Stimulated activated CD4-positive, alpha-beta T cell treated with anti-CD3 and anti-CD28 coated beads, Interleukin-1b, Interleukin-23, amount 100 ng/mL, for 24 hours (primary cell): Measurements from ENCODE around the gene CNTN6.

Experiments
- DNase-seq, 4 experiments: peaks; one replicate each; pipeline ENCODE4 v3.0.0-alpha.2; 2020; ENCODE audit warnings: low read depth in 4 of 4, low spot score in 1 of 4

The CNTN6 gene

DNA sequence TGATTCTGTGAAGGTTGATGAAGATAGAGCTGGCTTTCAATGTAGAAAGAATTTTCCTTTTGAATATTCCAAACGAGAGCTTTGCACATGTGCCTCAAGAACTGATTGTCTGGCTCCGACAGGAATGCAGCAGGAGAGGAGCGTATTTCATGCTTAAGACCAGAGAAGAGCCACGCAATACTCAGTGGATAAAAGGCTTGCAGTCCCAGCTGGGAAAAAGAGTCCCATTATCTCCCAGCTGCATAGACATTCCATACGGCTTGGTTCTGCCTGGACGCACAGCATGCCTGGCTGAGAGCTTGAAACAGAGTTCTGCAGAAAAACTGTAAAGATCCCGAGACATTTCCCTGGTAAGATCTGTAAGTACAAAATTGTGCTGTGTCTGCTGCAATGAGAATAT lies at the start of gene CNTN6:
Gene CNTN6 (plus strand): TSS at position 254 of the 400 bp plus-strand sequence. CDS start 54,985 bp downstream, outside the sequence.
- DNase-seq = no peak

DNA sequence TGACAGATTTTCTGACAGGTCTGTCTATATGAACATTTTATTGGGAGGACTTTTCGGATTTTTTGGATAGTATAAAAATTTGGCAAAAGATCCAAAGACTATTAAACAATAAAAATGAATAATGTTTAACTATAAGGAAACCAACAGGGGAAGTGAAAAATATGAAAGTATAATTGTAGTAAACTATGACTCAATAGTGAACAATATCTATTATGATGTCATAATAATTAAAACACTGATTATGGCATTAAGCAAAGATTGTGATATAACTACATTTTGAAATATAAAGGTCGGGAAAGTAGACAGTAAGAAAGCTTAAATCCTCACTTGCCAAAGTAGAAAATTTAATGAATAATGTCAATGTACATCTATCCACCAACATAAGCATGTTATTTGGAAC lies 44.3 kb upstream of the CNTN6 start:
- no peak for DNase-seq

- no peak for DNase-seq
These were observed 37.0 kb upstream of the CNTN6 start for GRCh38 chr3:1055870-1056269.

DNA sequence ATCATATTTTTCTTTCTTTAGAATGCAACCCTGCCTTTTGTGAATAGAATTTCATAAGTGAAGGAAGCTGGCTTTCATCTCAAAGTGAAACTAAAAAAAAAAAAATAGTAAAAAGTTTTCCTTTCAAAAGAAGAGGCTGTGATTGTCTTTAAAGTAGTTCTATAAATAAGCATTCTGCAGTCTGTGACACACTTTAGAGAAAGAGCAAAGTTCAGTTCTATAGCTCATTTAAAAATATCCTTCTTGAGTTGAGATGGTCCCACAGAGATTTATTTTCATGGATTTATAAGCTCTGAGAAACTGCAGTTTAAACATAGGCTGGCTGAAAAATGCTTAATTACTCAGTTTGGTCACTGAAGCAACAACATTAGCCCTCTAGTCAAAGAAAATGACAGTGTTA lies 36.1 kb upstream of the CNTN6 start:
- no peak for DNase-seq

DNA sequence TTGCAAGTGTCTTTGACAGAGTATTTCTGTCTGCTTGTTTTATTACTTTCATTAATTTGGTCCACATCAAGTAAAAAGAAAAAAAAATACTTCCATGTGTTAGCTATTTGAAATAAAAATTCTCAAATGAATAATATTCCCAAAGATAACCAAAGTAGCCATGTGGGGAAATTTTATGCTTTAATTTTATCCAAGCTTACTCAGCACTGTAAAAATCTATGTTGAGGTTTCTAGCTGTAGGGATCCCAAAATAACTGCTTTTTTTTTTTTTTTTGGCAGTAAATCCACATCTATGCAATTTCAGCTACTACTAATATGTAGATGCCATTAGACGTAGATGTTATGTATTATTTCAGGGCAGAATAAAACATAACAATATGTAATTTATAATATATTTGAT lies 35.4 kb upstream of the CNTN6 start:
- DNase-seq = no peak

DNA sequence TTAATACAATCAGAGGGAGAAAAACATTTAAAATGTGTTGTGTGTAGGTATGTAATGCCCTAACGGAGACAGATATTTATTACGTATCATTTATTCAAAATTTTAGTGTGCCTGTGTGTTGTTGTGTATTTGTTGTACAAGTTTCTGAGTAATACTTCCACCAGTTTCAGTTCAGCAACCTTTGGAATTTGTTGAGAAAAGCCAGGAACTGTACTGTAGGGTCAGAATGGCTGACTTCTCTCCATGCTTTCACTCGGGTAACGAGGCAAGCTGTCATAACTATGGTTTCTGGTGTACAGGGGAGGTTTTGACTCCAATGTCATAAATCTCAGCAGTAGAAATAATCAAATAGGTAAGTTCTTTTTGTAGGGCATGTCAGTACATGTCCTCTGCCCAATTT lies 23.8 kb upstream of the CNTN6 start:
- DNase-seq = no peak

- no peak for DNase-seq
These were observed 20.8 kb upstream of the CNTN6 start for GRCh38 chr3:1072041-1072440.

DNA sequence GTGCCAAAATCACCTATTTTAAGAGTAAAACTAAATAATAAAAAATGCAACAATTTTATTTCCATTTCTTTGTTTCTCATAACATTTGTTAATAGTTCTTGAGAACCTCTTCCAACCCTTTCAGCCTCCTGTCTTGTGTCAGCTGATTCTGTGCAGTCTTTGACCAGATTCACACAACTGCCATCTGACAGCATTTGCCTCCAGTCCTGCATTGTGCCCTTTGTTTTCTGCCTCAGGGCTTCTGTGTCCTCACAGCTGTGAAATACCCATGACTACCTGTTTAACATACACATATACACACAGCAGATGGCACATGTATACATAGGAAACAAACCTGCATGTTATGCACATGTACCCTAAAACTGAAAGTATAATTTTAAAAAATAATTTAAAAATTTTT lies 13.2 kb upstream of the CNTN6 start:
- no peak for DNase-seq

GRCh38 chr3:1082108-1082507 lies 10.7 kb upstream of the CNTN6 start:
- DNase-seq = no peak

DNA sequence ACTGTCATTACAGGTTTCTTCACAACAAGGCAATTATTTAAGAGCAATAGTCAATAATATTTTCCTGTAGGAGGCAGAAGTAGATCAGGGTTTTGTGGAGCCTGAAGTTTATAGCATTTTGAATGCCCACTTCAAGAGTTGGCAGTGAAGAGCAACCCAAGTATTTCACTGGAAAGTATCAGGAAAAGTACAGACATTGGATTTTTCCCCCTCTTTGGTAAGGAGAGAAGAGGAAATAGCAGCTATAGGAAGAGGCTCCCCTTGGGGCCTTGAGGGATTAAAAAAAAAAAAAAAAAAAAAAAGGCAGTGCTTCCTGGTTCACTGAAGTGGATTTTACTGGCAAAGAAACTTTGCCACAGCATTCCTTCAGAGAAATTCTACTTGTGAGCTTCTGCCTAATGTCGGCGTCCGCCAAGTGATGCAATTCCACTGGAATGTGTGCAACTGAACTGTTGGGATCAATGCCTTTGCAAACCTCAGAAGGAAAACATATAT lies 5.7 kb upstream of the CNTN6 start:
- no peak for DNase-seq

DNA sequence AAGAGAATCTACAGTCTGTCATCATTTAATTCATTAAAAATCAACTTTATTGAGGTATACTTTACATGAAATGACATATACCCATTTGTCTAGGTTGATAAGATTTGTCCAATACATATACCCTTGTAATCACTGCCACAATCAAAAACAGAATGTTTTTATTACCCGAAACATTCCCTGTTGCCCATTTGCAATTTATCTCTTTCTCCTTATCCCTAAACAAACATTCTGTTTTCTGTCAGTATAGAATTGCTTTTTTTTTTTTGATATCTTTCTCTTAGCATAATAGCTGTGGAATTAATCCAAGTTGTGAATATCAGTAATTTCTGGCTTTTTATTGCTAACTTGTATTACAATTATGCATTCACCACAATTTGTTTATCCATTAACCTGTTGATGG lies 4.3 kb upstream of the CNTN6 start:
- no peak for DNase-seq

DNA sequence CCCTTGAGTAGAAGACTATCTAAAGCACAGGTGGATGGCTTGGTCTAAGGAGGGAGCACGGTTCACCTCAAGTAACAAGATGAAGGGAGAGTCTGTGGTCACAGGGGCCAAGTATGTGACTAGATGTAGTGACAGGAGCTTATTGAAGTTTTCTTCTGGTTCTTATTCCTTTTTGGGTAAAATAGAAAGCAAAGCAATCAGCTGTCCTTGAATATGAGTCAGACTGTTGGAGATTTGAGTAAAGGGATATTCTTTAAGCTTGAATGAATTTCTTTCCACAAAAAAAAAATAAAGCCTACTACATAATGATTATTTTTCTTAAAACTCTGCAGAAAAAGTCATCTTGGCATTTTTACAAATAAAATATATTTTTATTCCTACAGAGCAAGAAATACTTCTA lies 1.5 kb upstream of the CNTN6 start:
- no peak for DNase-seq

DNA sequence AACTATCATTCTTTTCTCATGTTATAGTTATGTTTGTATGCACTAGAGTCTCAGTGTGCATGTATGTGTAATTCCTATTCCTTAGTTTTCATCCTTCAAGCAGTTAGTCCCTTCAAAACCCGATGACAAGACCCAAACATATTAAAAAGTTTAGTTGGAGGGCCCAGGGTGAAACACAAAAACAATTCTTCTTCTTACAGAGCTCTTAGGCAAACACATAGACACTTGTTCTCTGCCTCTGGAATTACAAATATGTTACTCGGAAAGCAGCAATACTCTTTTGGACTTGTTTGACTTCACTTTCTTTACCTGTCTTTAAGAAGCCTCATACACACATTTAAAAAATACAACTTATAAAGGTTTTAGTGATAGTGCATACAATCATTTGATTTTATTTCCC lies 763 bp upstream of the CNTN6 start:
- no peak for DNase-seq

GRCh38 chr3:1093217-1093616 lies 393 bp downstream of the CNTN6 start:
- DNase-seq = no peak

- DNase-seq = no peak
These were observed 10.7 kb downstream of the CNTN6 start for GRCh38 chr3:1103525-1103924.

DNA sequence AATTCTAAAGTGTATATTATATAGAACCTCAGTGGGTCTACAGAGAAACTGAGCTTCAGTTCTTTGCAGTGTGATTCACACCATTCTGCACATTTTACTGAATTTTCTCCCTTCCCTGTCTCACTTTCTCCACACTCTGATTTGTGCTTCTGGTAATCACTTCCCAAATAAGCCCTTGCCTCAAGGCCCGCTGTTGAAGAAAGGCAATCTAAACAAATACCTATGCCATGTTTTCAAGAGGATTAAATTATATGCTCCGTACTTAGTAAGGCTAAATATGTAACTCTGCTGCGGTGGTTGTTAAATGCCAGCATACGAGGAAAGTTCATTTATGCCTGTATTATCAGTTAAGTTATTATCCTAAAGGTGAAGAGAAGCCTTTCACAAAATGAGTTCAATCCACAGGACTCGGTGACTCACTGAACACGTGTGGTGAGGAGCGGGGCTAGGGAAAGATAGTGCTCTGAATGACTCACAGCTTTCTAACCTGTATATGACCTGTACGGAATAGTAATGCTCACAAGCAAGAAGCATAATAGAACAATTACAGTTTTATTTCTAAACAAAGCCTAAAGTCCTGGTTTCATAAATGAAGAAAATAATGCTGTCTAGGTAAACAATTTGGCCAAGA lies 25.1 kb downstream of the CNTN6 start:
- DNase-seq = no peak

- no peak for DNase-seq
These were observed 38.3 kb downstream of the CNTN6 start for GRCh38 chr3:1131166-1131565.

DNA sequence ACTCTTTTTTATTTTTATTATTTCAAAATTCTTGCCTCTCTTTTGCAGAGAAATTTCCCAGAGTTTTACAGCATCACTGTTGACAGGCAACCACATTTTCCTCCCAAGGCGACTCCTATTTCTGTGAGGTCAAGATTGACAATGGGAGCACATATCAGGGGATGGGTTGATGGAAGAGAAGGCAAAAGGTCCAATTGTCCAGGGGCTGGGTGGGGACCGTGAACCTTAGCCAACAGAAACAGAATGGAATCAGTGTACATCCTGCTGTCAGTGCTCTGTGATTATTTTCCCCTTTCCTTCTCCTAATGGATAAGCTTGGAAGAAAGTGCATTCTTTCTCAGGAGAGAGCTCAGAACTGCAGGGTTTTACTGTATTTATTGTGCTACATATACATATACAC lies 42.4 kb downstream of the CNTN6 start:
- no peak for DNase-seq

- no peak for DNase-seq
These were observed 45.2 kb downstream of the CNTN6 start for GRCh38 chr3:1138036-1138435.

- DNase-seq = no peak
These were observed 46.2 kb downstream of the CNTN6 start for GRCh38 chr3:1139071-1139470.

DNA sequence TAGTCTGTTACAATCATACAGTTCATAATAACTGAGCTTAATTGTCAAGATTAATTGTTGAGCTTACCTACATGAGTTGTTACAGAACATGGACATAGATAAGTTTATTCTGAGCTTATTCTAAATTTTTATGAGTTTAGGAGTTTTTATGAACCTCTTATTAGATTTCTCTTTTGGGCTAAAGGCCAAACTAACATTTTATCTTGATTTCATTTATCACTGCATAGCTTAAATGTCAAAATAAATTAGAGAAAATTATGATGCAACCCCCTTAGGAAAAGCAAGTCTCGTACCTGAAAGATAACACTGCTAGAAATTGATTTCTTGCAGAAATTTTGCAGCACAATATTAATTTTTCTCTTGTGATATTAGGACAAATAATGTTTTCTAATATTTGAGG lies 54.5 kb downstream of the CNTN6 start:
- no peak for DNase-seq

GRCh38 chr3:1147819-1148218 lies 55.0 kb downstream of the CNTN6 start:
- no peak for DNase-seq

DNA sequence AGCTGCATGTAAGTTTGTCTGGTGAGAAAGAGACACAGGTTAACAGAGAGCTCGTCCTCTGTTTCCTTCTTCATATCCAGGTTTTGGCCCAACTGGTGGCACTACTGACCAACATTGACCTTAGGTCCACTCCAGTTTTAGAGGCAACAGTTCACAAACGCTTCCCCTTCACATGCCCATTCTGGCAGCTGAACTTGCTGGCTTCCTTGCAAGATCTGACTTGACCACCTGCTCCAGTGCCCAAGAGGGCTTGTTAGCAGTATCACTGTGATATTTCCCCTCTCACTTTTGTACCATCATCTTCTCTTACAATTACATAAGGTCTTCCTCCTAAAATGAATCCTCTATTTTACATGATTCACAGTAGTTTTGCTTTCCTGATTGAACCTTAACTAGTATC lies 71.3 kb downstream of the CNTN6 start:
- no peak for DNase-seq

DNA sequence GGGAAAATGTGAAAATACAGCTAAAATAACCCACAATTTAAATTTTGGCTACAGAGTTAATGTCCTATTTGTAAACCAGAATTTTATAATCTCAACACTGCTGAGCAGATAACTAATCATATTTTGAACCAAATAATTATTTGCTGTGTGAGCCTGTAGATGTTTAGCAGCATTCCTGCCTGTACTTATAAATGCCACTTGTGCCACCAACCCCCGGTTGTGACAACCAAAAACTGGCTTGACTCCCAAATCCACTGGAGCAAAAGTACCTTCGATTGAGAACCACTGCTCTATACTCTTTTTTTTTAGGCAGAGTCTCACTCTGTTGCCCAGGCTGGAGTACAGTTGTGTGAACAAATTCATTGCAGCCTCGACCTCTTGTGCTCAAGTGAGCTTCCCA lies 78.5 kb downstream of the CNTN6 start:
- no peak for DNase-seq
